T-helper 9 cell (primary cell): ENCODE measurements around the gene PSG5.
"Not testable (repeated sequence)": the region's sequence is repeated elsewhere in the genome, so short reads cannot be mapped to it uniquely, and the experiment has no call there.

Experiments used
- DNase-seq: peaks from one replicate; pipeline ENCODE4 v3.0.0-alpha.2; 2020

The PSG5 gene

GRCh38 chr19:43181869-43182771, 4.2 kb downstream of the PSG5 start:
- not testable (repeated sequence) for DNase-seq

DNA sequence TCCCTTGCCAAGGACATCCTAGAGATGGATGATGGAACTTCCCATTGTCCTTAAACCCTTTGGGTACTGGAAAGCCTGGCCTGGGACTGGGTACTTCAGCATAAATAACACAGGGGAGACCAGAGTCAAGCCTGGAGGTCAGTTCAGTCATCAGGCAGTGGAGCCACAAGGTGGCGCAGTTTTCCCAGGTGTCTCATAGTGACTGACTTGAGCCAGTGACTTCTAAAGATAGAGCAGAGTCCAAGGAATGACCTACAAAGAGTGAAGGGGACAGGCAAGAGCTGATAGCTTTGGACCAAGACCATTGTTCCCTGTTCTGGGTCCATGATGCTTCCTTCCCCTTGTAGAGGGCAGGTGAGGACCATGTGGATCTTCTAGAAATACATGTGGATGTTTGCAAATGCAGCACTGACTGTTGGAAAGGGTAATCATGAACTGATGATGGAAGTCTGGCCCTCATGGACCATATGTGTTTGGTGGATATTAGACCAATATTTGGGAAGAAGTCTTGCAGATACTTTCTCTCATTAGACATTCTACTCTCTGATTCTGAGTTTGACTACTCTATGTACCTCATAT, 6.7 kb downstream of the PSG5 start:
- DNase-seq: not testable (repeated sequence)

GRCh38 chr19:43178577-43178976, 7.8 kb downstream of the PSG5 start:
- not testable (repeated sequence) for DNase-seq

- DNase-seq: not testable (repeated sequence)
These were observed 20.4 kb downstream of the PSG5 start for GRCh38 chr19:43165906-43166305.

DNA sequence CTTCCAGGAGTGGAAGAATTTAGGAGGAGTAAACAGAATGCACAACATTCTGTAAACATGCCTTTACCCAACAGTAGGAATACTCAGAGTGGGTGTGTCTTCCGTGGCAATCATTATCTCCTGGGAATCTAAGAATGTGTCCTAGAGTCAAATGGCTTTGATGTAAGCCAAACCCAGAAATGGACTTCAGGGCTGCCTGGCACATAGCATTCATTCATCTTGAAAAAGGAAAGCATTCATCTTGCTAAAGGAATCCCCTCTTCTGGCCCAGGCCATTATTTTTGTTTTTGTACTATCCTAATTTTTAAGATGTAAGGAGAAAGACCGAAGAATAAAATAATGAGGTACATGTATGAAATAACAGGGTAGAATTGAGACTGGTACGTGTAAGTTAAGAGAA, 23.2 kb downstream of the PSG5 start:
- DNase-seq: not testable (repeated sequence)

DNA sequence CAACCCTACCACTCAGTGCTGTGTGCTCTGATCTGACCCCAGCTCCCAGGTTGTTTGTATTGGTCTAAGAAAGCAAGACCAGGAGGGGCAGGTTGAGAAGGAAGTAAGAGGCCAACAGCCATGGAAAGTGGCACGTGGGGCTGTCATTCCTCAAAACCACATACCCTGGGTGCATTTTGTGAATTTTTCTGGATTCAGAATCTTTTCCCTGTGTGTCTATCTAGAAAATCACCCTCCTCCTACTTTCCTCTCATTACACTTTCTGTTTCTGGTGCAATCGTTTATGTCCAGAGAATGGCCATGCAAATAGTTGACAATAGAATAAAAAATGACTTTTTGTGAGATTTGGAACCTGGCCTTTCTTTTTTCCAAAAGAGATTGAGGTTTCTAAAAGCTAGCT, 24.1 kb downstream of the PSG5 start:
- DNase-seq: not testable (repeated sequence)

DNA sequence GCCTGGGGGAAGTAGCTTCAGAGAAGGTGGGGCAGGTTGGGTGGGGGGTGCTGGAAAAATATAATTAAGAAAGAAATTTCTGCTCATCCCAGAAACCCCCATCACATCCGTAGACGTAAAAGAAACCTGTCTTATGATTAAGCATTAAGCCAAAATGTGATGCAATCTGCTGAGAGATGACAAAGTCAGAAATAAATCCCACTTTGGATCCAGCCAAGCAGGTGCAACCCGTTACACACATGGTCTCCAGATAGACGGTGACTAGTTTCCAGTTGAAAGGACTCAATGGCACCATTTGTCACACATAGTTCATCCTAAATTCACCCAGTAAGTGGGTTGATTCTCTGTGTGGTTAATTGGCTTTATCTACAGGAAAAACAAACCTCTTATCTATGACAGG, 34.1 kb downstream of the PSG5 start:
- DNase-seq: no peak

GRCh38 chr19:43149788-43150187, 36.5 kb downstream of the PSG5 start:
- DNase-seq: not testable (repeated sequence)

- DNase-seq: no peak
These were observed 38.1 kb downstream of the PSG5 start for GRCh38 chr19:43148233-43148632.

DNA sequence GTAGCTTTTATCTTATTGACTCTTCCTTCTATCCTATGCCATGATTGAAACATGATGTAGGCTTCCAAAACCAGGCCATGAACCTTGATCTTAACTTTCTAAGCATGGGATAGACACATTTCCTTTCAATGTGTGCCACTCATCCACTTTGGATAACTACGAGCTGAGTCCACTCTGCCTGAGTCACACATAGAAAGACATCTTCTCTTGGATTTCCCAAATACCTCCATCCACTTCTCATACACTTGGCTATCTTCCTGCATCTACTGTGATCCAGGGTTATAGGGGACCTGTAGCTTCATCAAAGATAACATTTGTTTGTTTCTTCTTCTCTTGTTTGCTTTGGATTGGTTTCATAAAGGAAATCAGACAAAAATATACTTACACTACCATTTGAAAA, 44.6 kb downstream of the PSG5 start:
- DNase-seq: not testable (repeated sequence)

- DNase-seq: no peak
These were observed 53.6 kb downstream of the PSG5 start for GRCh38 chr19:43132696-43133095.

- not testable (repeated sequence) for DNase-seq
These were observed 55.0 kb downstream of the PSG5 start for GRCh38 chr19:43131281-43131842.

DNA sequence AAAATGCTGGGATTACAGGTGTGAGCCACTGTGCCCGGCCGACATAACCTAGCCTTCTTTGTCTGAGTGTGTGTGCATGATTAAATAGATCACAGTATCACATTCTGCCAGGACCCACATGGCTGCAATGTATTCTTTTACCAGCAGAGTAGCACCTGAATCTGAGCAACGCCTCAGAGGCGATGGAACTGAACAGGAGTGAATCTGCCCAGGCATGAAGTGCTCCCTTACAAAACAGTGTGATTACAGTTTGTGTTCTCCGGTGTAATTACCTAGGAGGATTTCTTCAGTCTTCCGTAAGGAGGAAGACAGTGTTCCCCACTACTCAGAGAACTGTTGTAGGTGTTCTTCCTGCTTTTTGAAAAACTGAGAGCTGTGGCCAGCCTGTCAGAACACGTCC, 57.1 kb downstream of the PSG5 start:
- DNase-seq: not testable (repeated sequence)

DNA sequence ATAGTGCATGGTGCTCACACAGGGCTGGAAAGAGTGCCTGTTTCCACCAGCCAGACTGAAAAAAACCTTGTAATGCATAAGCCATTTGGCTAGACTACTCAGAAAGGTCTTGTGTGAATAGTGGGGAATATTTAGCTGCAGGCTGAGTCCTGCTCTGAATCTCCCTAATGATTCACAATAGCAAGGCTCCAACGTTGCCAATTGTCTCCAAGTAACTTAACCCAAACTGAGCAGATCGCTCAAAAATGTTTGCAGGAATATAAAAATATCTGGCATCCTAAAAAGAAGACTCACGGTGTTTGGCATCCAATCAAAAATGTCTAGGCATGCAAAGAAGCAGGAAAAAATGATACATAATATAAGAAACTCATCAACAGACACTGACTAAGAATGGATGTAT, 59.0 kb downstream of the PSG5 start:
- DNase-seq: not testable (repeated sequence)

- DNase-seq: no peak
These were observed 59.6 kb downstream of the PSG5 start for GRCh38 chr19:43126720-43127119.

GRCh38 chr19:43124360-43124759, 62.0 kb downstream of the PSG5 start:
- DNase-seq: no peak

DNA sequence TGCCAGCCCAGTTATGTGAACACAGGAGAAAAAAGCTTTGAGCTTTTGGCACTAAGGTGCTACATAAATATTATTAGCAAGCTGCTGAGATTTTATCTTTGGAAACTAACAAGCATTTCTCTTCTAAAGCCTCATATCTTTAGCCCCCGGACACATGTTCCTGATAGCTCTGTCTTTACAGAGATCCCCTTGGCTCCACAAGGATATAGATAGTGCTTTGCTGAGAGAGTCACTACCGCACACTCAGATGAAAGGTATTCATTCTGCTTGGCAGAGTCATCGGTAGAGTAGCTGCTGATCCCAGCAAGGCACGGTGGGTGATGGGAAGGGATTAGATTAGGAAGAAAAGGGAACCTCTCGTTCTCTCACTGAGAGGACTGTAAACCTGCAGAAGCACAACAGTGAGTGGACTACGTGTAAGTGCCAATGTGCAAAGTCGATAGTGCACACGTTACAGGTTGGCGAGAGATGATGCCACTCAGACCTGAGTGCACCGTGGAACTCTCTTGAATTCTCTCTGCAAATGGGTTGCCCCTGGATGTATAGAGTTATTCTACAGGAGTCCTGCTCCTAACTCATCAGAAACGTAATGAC, 65.8 kb downstream of the PSG5 start:
- DNase-seq: not testable (repeated sequence)

- DNase-seq: not testable (repeated sequence)
These were observed 66.8 kb downstream of the PSG5 start for GRCh38 chr19:43119526-43119925.
